Measurements from ENCODE around the gene BTF3L4. TPM values are rescaled to one million over a fixed set of nuclear protein-coding genes. Genes with fewer than 3 reads are reported as not detected.
A peak's percentile ranks its signal among the peaks of the same experiment; 100 is the strongest.

The BTF3L4 gene
- total and polyA plus RNA-seq, 5 donors from 2014 or later, result 36.0 to 92.9 (median 70.4) TPM

DNA sequence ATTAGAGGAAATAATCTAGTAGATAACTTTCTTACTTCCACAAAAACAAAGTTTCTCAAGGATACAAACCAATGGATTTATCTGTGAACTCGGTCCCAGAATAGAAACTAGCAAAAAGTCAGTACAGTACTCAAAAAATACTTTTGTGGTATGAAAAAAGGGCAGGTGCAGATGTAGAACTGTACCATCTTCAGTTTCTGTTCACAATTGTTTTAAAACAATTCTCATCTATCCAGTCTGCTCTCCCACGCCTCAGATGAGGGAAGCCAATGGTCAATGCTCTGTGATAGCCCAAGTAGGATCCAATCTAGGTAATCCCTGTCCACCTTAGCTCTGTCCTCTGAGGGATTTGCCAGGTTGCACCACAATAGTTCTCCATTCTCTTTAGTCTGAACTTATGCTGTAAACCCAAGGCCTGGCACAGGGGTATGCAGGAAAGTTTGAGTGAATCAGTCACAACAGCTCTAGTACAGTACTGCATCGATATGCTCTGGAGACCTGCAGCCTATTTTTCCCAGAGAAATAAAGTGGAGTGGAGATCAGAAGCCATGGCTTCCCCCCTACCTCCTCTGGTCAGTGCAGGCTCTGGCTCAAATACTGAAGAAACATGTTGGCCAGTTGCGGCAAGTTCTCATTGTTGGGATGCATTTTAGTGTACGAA lies 23.8 kb upstream of the BTF3L4 start:
- Histone ChIP-seq H3K4me3 (ENCODE audit: low read depth, low read length) (peak overlapping the region; percentile 89), H3K9me3 (ENCODE audit: control insufficient read depth in 2 of 2, low read length in 2 of 2) (no peaks in the 10 kb centered on the region), H3K27ac (ENCODE audit: insufficient read depth, low read length, poor library complexity, severe bottlenecking) (no peak overlapping the region), H3K36me3 (ENCODE audit: control insufficient read depth, insufficient read depth, low read length) (peaks cover 11% of the 10 kb centered on the region), H3K4me1 (ENCODE audit: control insufficient read depth, insufficient read depth, low read length, poor library complexity, severe bottlenecking) (peaks cover 33% of the 10 kb centered on the region), H3K27me3 (ENCODE audit: control insufficient read depth, insufficient read depth, low read length) (no peaks in the 10 kb centered on the region)
- peak overlapping the region; percentile 90 to 96 (median 93) for H3K4me3 Mint-ChIP-seq
- ATAC-seq (ENCODE audit: low read depth in 2 of 2), result no peak
- DNase-seq, result peak in 1 of 3 donors; percentile 23
- peaks cover 21% of the 10 kb centered on the region for H3K36me3 Mint-ChIP-seq
- no peaks in the 10 kb centered on the region for H3K27me3 Mint-ChIP-seq
- H3K4me1 Mint-ChIP-seq, result peaks cover 36 to 46% (median 39%) of the 10 kb centered on the region in 4 donors
- H3K9me3 Mint-ChIP-seq, result no peaks in the 10 kb centered on the region
- peak overlapping the region; percentile 95 to 98 (median 97) for H3K27ac Mint-ChIP-seq

DNA sequence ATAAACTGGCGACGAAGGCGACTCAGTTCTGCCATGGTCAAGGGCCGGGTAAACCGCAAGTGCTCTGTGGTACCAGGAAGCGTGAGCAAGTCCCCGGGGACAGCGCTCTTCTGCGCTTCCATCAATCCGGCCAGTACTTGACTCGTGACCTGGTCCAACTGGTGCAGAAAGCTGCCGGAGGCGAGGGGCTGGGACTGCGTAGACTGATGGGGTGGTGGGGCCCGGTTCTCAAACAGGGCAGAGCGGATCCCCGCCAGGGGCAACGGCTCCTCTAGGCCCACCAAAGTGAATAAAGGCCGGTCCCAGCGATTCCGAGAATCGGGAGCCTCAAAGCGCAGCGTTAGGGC lies 23.3 kb upstream of the BTF3L4 start:
- Histone ChIP-seq H3K36me3 (ENCODE audit: control insufficient read depth, insufficient read depth, low read length) (peaks cover 16% of the 10 kb centered on the region), H3K9me3 (ENCODE audit: control insufficient read depth in 2 of 2, low read length in 2 of 2) (no peaks in the 10 kb centered on the region), H3K4me3 (ENCODE audit: low read depth, low read length) (peak overlapping the region; percentile 89), H3K4me1 (ENCODE audit: control insufficient read depth, insufficient read depth, low read length, poor library complexity, severe bottlenecking) (peaks cover 33% of the 10 kb centered on the region), H3K27ac (ENCODE audit: insufficient read depth, low read length, poor library complexity, severe bottlenecking) (peak overlapping the region; percentile 91), H3K27me3 (ENCODE audit: control insufficient read depth, insufficient read depth, low read length) (no peaks in the 10 kb centered on the region)
- Mint-ChIP-seq H3K4me1 (peaks cover 34 to 46% (median 39%) of the 10 kb centered on the region in 4 donors), H3K36me3 (peaks cover 19% of the 10 kb centered on the region), H3K27ac (peak overlapping the region; percentile 95 to 98 (median 97)), H3K4me3 (peak overlapping the region; percentile 90 to 96 (median 93)), H3K27me3 (no peaks in the 10 kb centered on the region), H3K9me3 (no peaks in the 10 kb centered on the region)
- ATAC-seq (ENCODE audit: low read depth in 2 of 2) (no peak), DNase-seq (peak in 2 of 3 donors; percentile 1 to 24)

DNA sequence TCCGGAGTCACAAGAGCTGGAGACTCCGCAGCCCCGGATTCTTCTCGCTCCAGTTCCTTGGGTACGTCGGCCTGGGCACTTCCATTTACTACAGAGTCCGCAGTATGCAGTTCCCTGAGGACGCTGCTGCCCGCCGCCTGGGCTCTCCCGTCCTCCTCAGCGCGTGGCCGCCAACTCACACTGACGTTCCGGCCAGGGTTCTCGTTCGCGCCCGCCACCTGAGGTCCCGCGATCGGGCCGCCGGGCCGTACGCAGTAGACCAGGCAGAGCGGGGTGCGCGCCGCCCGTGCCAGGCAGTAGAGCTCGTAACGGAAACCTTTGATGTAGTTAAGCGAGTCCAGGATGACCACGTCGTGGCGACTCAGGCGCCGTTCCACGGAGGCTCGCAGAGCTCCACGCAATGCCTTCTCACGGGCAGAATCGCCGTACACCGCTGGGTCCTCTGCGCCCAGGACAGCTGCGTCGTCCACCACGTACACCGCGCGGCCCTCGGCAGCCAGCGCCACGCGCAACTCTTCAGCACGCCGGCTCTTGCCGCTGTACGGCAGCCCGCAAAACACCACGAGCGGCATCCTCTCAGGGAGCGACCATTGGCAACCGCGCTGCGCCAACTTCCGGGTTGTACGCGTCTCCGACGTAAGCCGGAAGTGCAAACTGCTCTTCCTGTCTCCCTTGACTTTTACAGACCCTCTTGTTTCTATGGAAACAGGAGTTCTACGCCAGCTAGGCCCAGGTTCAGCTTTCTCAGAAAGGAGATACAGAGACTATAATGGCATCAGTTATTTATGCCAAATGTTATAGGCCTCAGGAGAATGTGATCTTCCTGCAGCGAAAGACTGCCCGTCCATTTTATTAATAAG lies 22.7 kb upstream of the BTF3L4 start, which contains the start of gene KTI12:
Gene KTI12 (minus strand): TSS at position 621 of the 860 bp plus-strand sequence. CDS start 49 bp downstream, at position 572.
- H3K4me1 Mint-ChIP-seq, result peaks cover 34 to 46% (median 38%) of the 10 kb centered on the region in 4 donors
- no peaks in the 10 kb centered on the region for H3K27me3 ChIP-seq (ENCODE audit: control insufficient read depth, insufficient read depth, low read length)
- H3K27ac Mint-ChIP-seq, result peak within 1 kb of the TSS; percentile 95 to 98 (median 97)
- H3K9me3 ChIP-seq (ENCODE audit: control insufficient read depth in 2 of 2, low read length in 2 of 2), result no peaks in the 10 kb centered on the region
- no peaks in the 10 kb centered on the region for H3K9me3 Mint-ChIP-seq
- peaks cover 33% of the 10 kb centered on the region for H3K4me1 ChIP-seq (ENCODE audit: control insufficient read depth, insufficient read depth, low read length, poor library complexity, severe bottlenecking)
- no peaks in the 10 kb centered on the region for H3K27me3 Mint-ChIP-seq
- H3K36me3 Mint-ChIP-seq, result peaks cover 21% of the 10 kb centered on the region
- peak within 1 kb of the TSS; percentile 89 for H3K4me3 ChIP-seq (ENCODE audit: low read depth, low read length)
- peak; percentile 83 to 96 (median 89) for DNase-seq
- ATAC-seq (ENCODE audit: low read depth in 2 of 2), result peak; percentile 94 to 96
- H3K4me3 Mint-ChIP-seq, result peak within 1 kb of the TSS; percentile 90 to 96 (median 93)
- peaks cover 12% of the 10 kb centered on the region for H3K36me3 ChIP-seq (ENCODE audit: control insufficient read depth, insufficient read depth, low read length)
- H3K27ac ChIP-seq (ENCODE audit: insufficient read depth, low read length, poor library complexity, severe bottlenecking), result peak within 1 kb of the TSS; percentile 91

DNA sequence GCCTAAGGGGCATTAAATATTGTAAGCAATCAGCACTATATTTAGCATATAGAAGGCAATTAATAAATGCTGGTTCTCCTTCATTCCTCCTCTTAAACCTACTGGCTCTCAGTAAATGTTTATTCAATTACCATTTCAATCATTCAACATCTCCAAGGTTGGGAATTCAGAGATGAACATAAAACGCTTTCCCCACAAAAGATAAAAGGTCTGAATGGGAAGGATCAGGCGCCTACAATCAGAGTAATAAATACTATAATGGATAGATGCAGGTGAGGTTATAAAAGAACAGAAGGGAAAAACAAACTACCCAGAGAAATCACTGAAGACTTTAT lies 22.1 kb upstream of the BTF3L4 start:
- Mint-ChIP-seq H3K27me3 (no peaks in the 10 kb centered on the region), H3K9me3 (no peaks in the 10 kb centered on the region), H3K36me3 (peaks cover 24% of the 10 kb centered on the region), H3K4me1 (peaks cover 34 to 46% (median 38%) of the 10 kb centered on the region in 4 donors), H3K27ac (peak overlapping the region; percentile 95 to 98 (median 97)), H3K4me3 (peak overlapping the region; percentile 90 to 96 (median 93))
- ATAC-seq (ENCODE audit: low read depth in 2 of 2) (no peak), DNase-seq (no peak)
- Histone ChIP-seq H3K27ac (ENCODE audit: insufficient read depth, low read length, poor library complexity, severe bottlenecking) (peak overlapping the region; percentile 91), H3K4me3 (ENCODE audit: low read depth, low read length) (peak overlapping the region; percentile 89), H3K36me3 (ENCODE audit: control insufficient read depth, insufficient read depth, low read length) (peaks cover 15% of the 10 kb centered on the region), H3K9me3 (ENCODE audit: control insufficient read depth in 2 of 2, low read length in 2 of 2) (no peaks in the 10 kb centered on the region), H3K4me1 (ENCODE audit: control insufficient read depth, insufficient read depth, low read length, poor library complexity, severe bottlenecking) (peaks cover 33% of the 10 kb centered on the region), H3K27me3 (ENCODE audit: control insufficient read depth, insufficient read depth, low read length) (no peaks in the 10 kb centered on the region)

- no peaks in the 10 kb centered on the region for H3K27me3 Mint-ChIP-seq
- peaks cover 10 to 16% (median 12%) of the 10 kb centered on the region in 4 donors for H3K4me1 Mint-ChIP-seq
- no peak overlapping the region for H3K4me3 Mint-ChIP-seq
- no peak for ATAC-seq (ENCODE audit: low read depth in 2 of 2)
- H3K4me1 ChIP-seq (ENCODE audit: control insufficient read depth, insufficient read depth, low read length, poor library complexity, severe bottlenecking), result peaks cover 10% of the 10 kb centered on the region
- no peak overlapping the region for H3K4me3 ChIP-seq (ENCODE audit: low read depth, low read length)
- no peaks in the 10 kb centered on the region for H3K27me3 ChIP-seq (ENCODE audit: control insufficient read depth, insufficient read depth, low read length)
- no peak for DNase-seq
- peaks cover 25% of the 10 kb centered on the region for H3K36me3 Mint-ChIP-seq
- no peaks in the 10 kb centered on the region for H3K9me3 Mint-ChIP-seq
- H3K27ac Mint-ChIP-seq, result no peak overlapping the region
- H3K9me3 ChIP-seq (ENCODE audit: control insufficient read depth in 2 of 2, low read length in 2 of 2), result no peaks in the 10 kb centered on the region
- H3K27ac ChIP-seq (ENCODE audit: insufficient read depth, low read length, poor library complexity, severe bottlenecking), result no peak overlapping the region
- H3K36me3 ChIP-seq (ENCODE audit: control insufficient read depth, insufficient read depth, low read length), result peaks cover 25% of the 10 kb centered on the region
Observed at GRCh38 chr1:52037402-52037814, 18.7 kb upstream of the BTF3L4 start.

- ATAC-seq (ENCODE audit: low read depth in 2 of 2), result no peak
- Histone ChIP-seq H3K27me3 (ENCODE audit: control insufficient read depth, insufficient read depth, low read length) (no peaks in the 10 kb centered on the region), H3K9me3 (ENCODE audit: control insufficient read depth in 2 of 2, low read length in 2 of 2) (no peaks in the 10 kb centered on the region), H3K4me3 (ENCODE audit: low read depth, low read length) (no peak overlapping the region), H3K36me3 (ENCODE audit: control insufficient read depth, insufficient read depth, low read length) (peaks cover 25% of the 10 kb centered on the region), H3K27ac (ENCODE audit: insufficient read depth, low read length, poor library complexity, severe bottlenecking) (no peak overlapping the region), H3K4me1 (ENCODE audit: control insufficient read depth, insufficient read depth, low read length, poor library complexity, severe bottlenecking) (peaks cover 5% of the 10 kb centered on the region)
- DNase-seq, result no peak
- H3K27me3 Mint-ChIP-seq, result no peaks in the 10 kb centered on the region
- H3K4me3 Mint-ChIP-seq, result no peak overlapping the region
- no peaks in the 10 kb centered on the region for H3K9me3 Mint-ChIP-seq
- peaks cover 24% of the 10 kb centered on the region for H3K36me3 Mint-ChIP-seq
- H3K4me1 Mint-ChIP-seq, result peaks cover 9 to 15% (median 10%) of the 10 kb centered on the region in 4 donors
- no peak overlapping the region for H3K27ac Mint-ChIP-seq
Observed at GRCh38 chr1:52037909-52038308, 18.2 kb upstream of the BTF3L4 start.

GRCh38 chr1:52041551-52042185 lies 14.4 kb upstream of the BTF3L4 start:
- peaks cover 25% of the 10 kb centered on the region for H3K36me3 ChIP-seq (ENCODE audit: control insufficient read depth, insufficient read depth, low read length)
- no peak for DNase-seq
- no peaks in the 10 kb centered on the region for H3K9me3 ChIP-seq (ENCODE audit: control insufficient read depth in 2 of 2, low read length in 2 of 2)
- Mint-ChIP-seq H3K9me3 (peaks cover 0 to 1% (median 0%) of the 10 kb centered on the region in 7 donors), H3K4me1 (peaks cover 10 to 19% (median 16%) of the 10 kb centered on the region in 4 donors), H3K36me3 (peaks cover 34% of the 10 kb centered on the region), H3K27ac (no peak overlapping the region), H3K27me3 (no peaks in the 10 kb centered on the region), H3K4me3 (no peak overlapping the region)
- no peak for ATAC-seq (ENCODE audit: low read depth in 2 of 2)
- no peaks in the 10 kb centered on the region for H3K4me1 ChIP-seq (ENCODE audit: control insufficient read depth, insufficient read depth, low read length, poor library complexity, severe bottlenecking)
- no peak overlapping the region for H3K27ac ChIP-seq (ENCODE audit: insufficient read depth, low read length, poor library complexity, severe bottlenecking)
- no peaks in the 10 kb centered on the region for H3K27me3 ChIP-seq (ENCODE audit: control insufficient read depth, insufficient read depth, low read length)
- H3K4me3 ChIP-seq (ENCODE audit: low read depth, low read length), result no peak overlapping the region
